ENCODE results near the gene NHLRC4.

DNA sequence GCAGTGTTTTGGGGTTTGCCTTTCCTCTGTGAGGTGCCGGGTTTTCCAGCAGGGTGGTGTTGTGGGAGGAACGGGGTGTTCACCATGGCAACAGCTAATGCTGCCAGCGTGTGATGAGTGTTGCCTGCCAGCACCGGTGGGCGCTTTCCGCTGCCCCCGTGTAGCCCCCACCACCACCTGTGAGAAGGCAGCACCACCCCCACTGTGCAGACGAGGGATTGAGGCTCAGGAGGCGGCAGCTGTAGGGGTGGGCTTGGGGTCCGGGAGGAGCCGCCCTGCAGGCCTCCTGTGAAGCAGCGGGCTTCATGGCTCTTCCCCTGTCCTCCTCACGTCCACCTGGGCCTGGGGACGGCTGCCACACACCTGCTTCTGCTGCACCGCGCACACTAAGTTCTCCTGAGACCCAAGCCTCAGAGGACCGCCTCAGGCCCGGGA, 28.3 kb downstream of the NHLRC4 start:
- TF ChIP-seq, protein P1, sequence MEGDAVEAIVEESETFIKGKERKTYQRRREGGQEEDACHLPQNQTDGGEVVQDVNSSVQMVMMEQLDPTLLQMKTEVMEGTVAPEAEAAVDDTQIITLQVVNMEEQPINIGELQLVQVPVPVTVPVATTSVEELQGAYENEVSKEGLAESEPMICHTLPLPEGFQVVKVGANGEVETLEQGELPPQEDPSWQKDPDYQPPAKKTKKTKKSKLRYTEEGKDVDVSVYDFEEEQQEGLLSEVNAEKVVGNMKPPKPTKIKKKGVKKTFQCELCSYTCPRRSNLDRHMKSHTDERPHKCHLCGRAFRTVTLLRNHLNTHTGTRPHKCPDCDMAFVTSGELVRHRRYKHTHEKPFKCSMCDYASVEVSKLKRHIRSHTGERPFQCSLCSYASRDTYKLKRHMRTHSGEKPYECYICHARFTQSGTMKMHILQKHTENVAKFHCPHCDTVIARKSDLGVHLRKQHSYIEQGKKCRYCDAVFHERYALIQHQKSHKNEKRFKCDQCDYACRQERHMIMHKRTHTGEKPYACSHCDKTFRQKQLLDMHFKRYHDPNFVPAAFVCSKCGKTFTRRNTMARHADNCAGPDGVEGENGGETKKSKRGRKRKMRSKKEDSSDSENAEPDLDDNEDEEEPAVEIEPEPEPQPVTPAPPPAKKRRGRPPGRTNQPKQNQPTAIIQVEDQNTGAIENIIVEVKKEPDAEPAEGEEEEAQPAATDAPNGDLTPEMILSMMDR (conservative IDR thresholded peaks at IDR 0.05; ENCODE audit: low read depth, low read length), result no peak
- no peak for TF ChIP-seq CEBPB (IDR thresholded peaks at IDR 0.05; ENCODE audit: low read depth, low read length)
